ENCODE measurements around the gene GNG14.
"Not testable (repeated sequence)": the region's sequence is repeated elsewhere in the genome, so short reads cannot be mapped to it uniquely, and the experiment has no call there.

The GNG14 gene

DNA sequence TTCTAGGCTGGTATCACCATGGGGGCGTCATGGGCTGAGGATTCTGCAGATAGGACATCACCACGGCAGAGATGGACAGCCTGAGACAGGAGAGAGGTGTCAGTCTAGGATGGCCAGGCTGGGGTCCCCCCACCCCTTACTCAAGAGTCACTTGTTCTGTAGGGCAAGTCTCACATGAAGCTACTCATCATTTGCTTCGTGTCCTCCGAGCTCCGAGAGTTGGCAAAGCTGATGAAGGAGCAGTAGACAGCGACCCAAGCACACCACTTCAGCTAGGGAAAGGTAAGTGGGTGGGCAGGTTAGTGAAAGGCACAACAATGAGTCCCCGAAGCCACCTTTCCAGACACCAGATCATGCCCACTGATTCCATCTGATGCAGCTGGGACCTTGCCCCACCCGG, 19.5 kb upstream of the GNG14 start:
- H3K9me3 ChIP-seq (ENCODE audit: control insufficient read depth, low read length), result no peaks in the 10 kb centered on the region
- peaks cover 36% of the 10 kb centered on the region for H3K4me1 ChIP-seq (ENCODE audit: control insufficient read depth, insufficient read depth, low read length)
- peaks cover 13% of the 10 kb centered on the region for H3K36me3 ChIP-seq (ENCODE audit: control insufficient read depth, insufficient read depth, low read length, severe bottlenecking)
- peak overlapping the region; percentile 95 for H3K9ac ChIP-seq (ENCODE audit: low read length)
- no peaks in the 10 kb centered on the region for H3K27me3 ChIP-seq (replicated peaks; ENCODE audit: control insufficient read depth, insufficient read depth, low read length)
- no peak for DNase-seq (ENCODE audit: low read depth)
- peak overlapping the region; percentile 96 for H3K4me3 ChIP-seq (ENCODE audit: low read length)

DNA sequence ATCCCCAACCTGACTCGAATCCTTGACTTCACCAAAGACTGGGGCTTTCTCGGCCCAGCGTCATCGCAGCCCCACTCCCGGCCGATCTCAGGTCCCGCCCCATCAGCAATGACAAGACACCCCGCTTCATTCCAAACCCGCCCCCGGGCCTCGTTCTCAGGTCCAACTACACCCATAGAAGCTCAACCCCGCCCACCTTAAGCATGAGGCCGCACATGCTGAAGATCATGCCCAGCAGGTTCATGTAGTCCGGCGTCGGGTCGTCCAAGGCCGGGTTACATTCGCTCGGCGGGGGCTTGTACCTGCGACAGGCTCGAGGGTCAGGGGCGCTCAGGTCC, 18.9 kb upstream of the GNG14 start:
- Histone ChIP-seq H3K4me3 (ENCODE audit: low read length) (peak overlapping the region; percentile 96), H3K9me3 (ENCODE audit: control insufficient read depth, low read length) (no peaks in the 10 kb centered on the region), H3K27me3 (replicated peaks; ENCODE audit: control insufficient read depth, insufficient read depth, low read length) (no peaks in the 10 kb centered on the region), H3K36me3 (ENCODE audit: control insufficient read depth, insufficient read depth, low read length, severe bottlenecking) (peaks cover 12% of the 10 kb centered on the region), H3K4me1 (ENCODE audit: control insufficient read depth, insufficient read depth, low read length) (peaks cover 36% of the 10 kb centered on the region), H3K9ac (ENCODE audit: low read length) (peak overlapping the region; percentile 95)
- peak; percentile 79 for DNase-seq (ENCODE audit: low read depth)

DNA sequence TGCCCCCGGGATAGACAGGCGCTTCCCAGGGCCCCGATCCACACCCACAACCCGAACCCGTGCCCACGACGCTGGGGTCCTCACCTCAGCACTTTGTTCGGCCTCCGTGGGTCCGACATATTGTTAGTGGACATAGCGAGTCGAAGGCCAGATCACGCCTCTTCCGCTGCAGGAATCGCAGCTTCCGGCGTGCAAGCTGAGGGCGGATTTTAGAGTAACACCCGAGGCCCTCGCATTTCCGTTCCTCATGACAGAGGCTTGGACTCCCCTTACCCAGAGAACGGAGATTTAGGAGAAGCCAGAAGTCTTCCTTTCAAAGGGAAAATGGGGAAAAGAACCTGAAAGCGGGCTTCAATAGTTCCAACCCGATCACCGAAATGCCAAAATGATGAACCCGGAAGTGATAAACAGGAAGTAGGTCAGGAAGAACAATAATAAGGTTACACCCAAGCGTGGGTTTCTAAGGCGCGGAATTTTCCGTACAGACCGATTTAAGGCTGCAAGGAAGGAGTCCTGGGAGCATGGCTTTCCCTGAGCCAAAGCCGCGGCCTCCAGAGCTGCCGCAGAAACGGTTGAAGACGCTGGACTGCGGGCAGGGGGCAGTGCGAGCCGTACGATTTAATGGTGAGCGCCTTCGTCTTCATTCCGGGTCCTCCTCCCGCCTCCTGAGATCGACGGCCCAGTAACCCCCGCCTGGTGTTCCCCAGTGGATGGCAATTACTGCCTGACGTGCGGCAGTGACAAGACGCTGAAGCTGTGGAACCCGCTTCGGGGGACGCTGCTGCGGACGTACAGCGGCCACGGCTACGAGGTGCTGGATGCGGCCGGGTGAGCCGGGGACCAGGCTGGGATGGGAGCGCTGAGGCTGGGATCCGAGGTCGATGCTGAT, 18.3 kb upstream of the GNG14 start:
- Histone ChIP-seq H3K27me3 (replicated peaks; ENCODE audit: control insufficient read depth, insufficient read depth, low read length) (no peaks in the 10 kb centered on the region), H3K36me3 (ENCODE audit: control insufficient read depth, insufficient read depth, low read length, severe bottlenecking) (peaks cover 18% of the 10 kb centered on the region), H3K4me3 (ENCODE audit: low read length) (peak overlapping the region; percentile 96), H3K9me3 (ENCODE audit: control insufficient read depth, low read length) (no peaks in the 10 kb centered on the region), H3K4me1 (ENCODE audit: control insufficient read depth, insufficient read depth, low read length) (peaks cover 36% of the 10 kb centered on the region), H3K9ac (ENCODE audit: low read length) (peak overlapping the region; percentile 95)
- peak; percentile 90 for DNase-seq (ENCODE audit: low read depth)

DNA sequence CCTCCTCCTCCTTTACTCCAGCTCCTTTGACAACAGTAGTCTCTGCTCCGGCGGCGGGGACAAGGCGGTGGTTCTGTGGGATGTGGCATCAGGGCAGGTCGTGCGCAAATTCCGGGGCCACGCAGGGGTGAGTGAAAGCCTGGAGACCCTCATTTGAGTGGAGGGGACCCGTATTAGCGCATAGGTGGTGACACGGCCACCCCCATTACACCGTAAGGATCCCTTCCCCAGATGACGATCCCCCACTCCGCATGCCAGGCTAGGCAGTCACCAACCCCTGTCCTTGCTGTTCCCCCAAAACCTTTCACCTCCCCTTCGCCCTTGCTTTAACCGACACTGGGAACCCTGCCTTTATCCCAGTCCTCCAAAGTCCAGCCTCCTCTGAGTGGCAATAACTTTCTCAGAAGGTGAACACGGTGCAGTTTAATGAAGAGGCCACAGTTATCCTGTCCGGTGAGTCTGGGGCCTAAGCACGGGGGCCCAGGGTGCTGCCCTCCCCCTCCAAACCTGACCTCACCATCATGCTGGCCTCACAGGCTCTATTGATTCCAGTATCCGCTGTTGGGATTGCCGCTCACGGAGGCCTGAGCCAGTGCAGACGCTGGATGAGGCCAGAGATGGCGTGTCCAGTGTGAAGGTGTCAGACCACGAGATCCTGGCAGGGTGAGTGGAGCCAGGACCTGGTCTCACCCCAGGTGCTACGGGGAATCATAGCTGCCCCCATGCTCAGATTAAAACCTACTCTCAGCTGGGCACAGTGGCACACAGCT, 17.5 kb upstream of the GNG14 start:
- peaks cover 16% of the 10 kb centered on the region for H3K36me3 ChIP-seq (ENCODE audit: control insufficient read depth, insufficient read depth, low read length, severe bottlenecking)
- H3K9ac ChIP-seq (ENCODE audit: low read length), result peak overlapping the region; percentile 95
- DNase-seq (ENCODE audit: low read depth), result no peak
- peaks cover 36% of the 10 kb centered on the region for H3K4me1 ChIP-seq (ENCODE audit: control insufficient read depth, insufficient read depth, low read length)
- peak overlapping the region; percentile 96 for H3K4me3 ChIP-seq (ENCODE audit: low read length)
- no peaks in the 10 kb centered on the region for H3K9me3 ChIP-seq (ENCODE audit: control insufficient read depth, low read length)
- H3K27me3 ChIP-seq (replicated peaks; ENCODE audit: control insufficient read depth, insufficient read depth, low read length), result no peaks in the 10 kb centered on the region

DNA sequence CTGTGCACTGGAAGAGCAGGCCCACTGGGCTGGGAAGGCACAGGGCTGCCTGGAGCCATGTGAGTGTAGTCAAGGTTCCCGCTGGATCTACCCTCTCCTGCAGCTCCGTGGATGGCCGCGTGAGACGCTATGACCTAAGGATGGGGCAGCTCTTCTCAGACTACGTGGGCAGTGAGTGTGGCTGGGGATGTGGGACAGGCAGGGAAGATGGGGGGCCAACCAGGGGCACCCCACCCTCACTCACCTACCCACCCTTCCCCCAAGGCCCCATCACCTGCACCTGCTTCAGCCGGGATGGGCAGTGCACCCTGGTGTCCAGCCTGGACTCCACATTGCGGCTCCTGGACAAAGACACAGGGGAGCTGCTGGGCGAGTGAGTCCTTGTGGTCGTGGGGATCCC, 15.1 kb upstream of the GNG14 start:
- Histone ChIP-seq H3K9me3 (ENCODE audit: control insufficient read depth, low read length) (no peaks in the 10 kb centered on the region), H3K4me1 (ENCODE audit: control insufficient read depth, insufficient read depth, low read length) (peaks cover 20% of the 10 kb centered on the region), H3K36me3 (ENCODE audit: control insufficient read depth, insufficient read depth, low read length, severe bottlenecking) (peaks cover 36% of the 10 kb centered on the region), H3K4me3 (ENCODE audit: low read length) (no peak overlapping the region), H3K9ac (ENCODE audit: low read length) (no peak overlapping the region), H3K27me3 (replicated peaks; ENCODE audit: control insufficient read depth, insufficient read depth, low read length) (no peaks in the 10 kb centered on the region)
- no peak for DNase-seq (ENCODE audit: low read depth)

DNA sequence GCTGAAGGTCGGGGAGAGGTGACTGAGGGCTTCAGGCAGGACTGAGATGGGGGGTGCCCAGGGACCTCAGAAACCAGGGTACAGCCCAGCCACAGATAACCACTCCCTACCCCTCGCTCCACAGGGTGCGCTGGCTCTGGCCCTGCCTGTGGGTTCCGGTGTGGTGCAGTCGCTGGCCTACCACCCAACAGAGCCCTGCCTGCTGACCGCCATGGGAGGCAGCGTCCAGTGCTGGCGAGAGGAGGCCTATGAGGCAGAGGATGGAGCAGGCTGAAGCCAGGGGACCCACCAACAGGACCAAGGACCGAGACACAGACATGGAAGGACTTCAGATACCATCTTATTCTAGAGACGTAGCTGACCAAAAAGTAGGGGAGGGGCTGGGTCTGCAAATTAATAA, 12.4 kb upstream of the GNG14 start:
- Histone ChIP-seq H3K27me3 (replicated peaks; ENCODE audit: control insufficient read depth, insufficient read depth, low read length) (no peaks in the 10 kb centered on the region), H3K9ac (ENCODE audit: low read length) (no peak overlapping the region), H3K36me3 (ENCODE audit: control insufficient read depth, insufficient read depth, low read length, severe bottlenecking) (peaks cover 51% of the 10 kb centered on the region), H3K4me1 (ENCODE audit: control insufficient read depth, insufficient read depth, low read length) (peaks cover 4% of the 10 kb centered on the region), H3K4me3 (ENCODE audit: low read length) (no peak overlapping the region), H3K9me3 (ENCODE audit: control insufficient read depth, low read length) (no peaks in the 10 kb centered on the region)
- DNase-seq (ENCODE audit: low read depth), result no peak

DNA sequence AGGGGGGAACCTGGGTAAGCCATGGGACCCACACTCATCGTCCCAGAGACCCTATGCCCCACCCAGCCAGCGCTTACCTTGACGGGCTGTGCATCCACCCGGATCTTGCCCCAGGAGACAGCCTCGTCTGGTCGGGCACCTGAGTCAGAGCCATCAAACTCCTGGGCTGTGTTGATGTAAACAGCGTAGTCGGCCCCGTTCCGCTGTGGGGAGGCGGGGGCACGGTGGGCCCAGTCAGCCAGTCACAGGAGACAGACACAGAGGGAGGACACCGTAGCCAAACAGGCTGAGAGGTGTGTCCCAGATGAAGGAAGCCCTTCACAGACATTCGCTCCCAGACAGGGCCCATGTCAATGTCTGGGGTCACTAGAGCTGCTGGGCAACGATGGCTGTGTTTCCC, 11.9 kb upstream of the GNG14 start:
- no peak for DNase-seq (ENCODE audit: low read depth)

DNA sequence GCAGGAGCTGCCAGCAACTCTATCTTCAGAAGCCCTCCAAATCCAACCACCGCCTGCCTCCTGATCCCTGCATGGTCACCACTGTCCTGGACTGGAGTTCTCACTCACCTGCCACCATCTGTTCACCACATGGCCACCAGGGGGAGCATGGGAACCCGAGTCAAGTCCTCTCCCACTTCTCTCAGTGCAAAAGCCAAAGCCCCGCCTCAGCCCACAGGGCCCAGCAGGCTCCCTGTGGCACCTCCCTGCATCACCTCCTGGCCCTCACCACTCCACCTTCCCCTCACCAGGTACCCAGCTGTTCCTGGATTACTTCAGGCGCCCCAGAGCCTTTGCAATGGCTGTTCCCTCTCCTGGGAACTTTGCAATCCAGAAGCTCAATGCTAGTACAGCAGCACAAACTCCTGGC, 11.4 kb upstream of the GNG14 start:
- Histone ChIP-seq H3K4me1 (ENCODE audit: control insufficient read depth, insufficient read depth, low read length) (no peaks in the 10 kb centered on the region), H3K27me3 (replicated peaks; ENCODE audit: control insufficient read depth, insufficient read depth, low read length) (no peaks in the 10 kb centered on the region), H3K9ac (ENCODE audit: low read length) (no peak overlapping the region), H3K4me3 (ENCODE audit: low read length) (no peak overlapping the region), H3K9me3 (ENCODE audit: control insufficient read depth, low read length) (no peaks in the 10 kb centered on the region), H3K36me3 (ENCODE audit: control insufficient read depth, insufficient read depth, low read length, severe bottlenecking) (peaks cover 51% of the 10 kb centered on the region)
- DNase-seq (ENCODE audit: low read depth), result peak; percentile 89

More for the DNA sequence above, 11.9 kb upstream of the GNG14 start:
- Histone ChIP-seq H3K36me3 (ENCODE audit: control insufficient read depth, insufficient read depth, low read length, severe bottlenecking) (peaks cover 51% of the 10 kb centered on the region), H3K9ac (ENCODE audit: low read length) (no peak overlapping the region), H3K9me3 (ENCODE audit: control insufficient read depth, low read length) (no peaks in the 10 kb centered on the region), H3K4me1 (ENCODE audit: control insufficient read depth, insufficient read depth, low read length) (no peaks in the 10 kb centered on the region), H3K4me3 (ENCODE audit: low read length) (no peak overlapping the region), H3K27me3 (replicated peaks; ENCODE audit: control insufficient read depth, insufficient read depth, low read length) (no peaks in the 10 kb centered on the region)

DNA sequence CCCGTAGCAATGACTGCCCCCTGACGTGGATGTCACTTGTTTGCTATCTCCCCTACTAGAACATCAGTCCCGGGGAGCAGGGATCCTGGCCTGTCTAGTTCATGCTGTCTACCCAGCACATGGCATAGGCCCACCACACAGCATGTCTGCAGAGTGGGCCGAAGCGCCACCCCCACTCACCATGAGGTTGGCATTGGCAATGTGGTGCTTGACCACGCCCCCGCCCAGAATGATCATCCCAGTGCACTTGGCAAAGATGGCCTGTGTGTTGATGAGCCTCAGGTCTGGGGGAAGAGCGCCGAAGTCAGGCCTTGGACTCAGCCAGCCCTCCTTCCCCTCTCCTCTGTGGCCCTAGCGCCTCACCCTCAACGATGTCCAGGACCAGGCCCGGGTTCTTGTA, 10.9 kb upstream of the GNG14 start:
- H3K4me3 ChIP-seq (ENCODE audit: low read length), result no peak overlapping the region
- H3K9ac ChIP-seq (ENCODE audit: low read length), result no peak overlapping the region
- no peaks in the 10 kb centered on the region for H3K27me3 ChIP-seq (replicated peaks; ENCODE audit: control insufficient read depth, insufficient read depth, low read length)
- no peaks in the 10 kb centered on the region for H3K4me1 ChIP-seq (ENCODE audit: control insufficient read depth, insufficient read depth, low read length)
- no peak for DNase-seq (ENCODE audit: low read depth)
- peaks cover 51% of the 10 kb centered on the region for H3K36me3 ChIP-seq (ENCODE audit: control insufficient read depth, insufficient read depth, low read length, severe bottlenecking)
- H3K9me3 ChIP-seq (ENCODE audit: control insufficient read depth, low read length), result no peaks in the 10 kb centered on the region

DNA sequence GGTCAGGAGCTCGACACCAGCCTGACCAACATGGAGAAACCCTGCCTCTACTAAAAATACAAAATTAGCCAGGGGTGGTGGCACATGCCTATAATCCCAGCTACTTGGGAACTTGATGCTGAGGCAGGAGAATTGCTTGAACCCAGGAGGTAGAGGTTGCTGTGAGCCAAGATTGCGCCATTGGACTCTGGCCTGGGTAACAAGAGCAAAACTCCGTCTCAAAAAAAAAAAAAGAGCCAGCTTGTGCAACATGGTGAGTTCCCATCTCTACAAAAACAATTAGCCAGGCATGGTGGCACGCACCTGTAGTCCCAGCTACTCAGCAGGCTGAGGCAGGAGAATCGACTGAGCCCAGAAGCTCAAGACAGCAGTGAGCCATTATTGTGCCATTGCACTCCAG, 9.8 kb upstream of the GNG14 start:
- H3K27me3 ChIP-seq (replicated peaks; ENCODE audit: control insufficient read depth, insufficient read depth, low read length); H3K9ac ChIP-seq (ENCODE audit: low read length); H3K4me1 ChIP-seq (ENCODE audit: control insufficient read depth, insufficient read depth, low read length); H3K4me3 ChIP-seq (ENCODE audit: low read length); H3K9me3 ChIP-seq (ENCODE audit: control insufficient read depth, low read length); DNase-seq (ENCODE audit: low read depth): not testable (repeated sequence)
- peaks cover 51% of the 10 kb centered on the region for H3K36me3 ChIP-seq (ENCODE audit: control insufficient read depth, insufficient read depth, low read length, severe bottlenecking)

DNA sequence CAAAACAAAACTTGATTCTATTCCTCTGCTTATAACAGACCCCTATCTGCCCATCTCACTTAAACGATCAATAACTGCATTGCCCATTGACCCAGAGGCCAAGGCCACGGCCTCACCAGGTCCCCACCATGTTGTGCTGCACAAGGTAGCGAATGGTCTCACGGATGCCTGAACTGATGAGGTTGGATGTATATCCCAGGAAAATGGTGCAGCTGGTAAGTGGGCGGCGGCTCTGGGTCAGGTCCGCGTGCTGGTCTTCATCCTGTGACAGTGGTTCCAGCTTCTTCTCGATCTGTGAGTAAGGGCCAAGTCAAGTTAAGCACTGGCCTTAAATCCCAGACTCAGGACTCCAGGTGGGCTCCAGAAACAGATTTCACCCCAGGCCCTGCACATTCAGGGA, 7.8 kb upstream of the GNG14 start:
- no peaks in the 10 kb centered on the region for H3K9me3 ChIP-seq (ENCODE audit: control insufficient read depth, low read length)
- no peak for DNase-seq (ENCODE audit: low read depth)

More for the DNA sequence above, 7.8 kb upstream of the GNG14 start:
- Histone ChIP-seq H3K4me3 (ENCODE audit: low read length) (no peak overlapping the region), H3K4me1 (ENCODE audit: control insufficient read depth, insufficient read depth, low read length) (no peaks in the 10 kb centered on the region), H3K9ac (ENCODE audit: low read length) (no peak overlapping the region), H3K27me3 (replicated peaks; ENCODE audit: control insufficient read depth, insufficient read depth, low read length) (no peaks in the 10 kb centered on the region), H3K36me3 (ENCODE audit: control insufficient read depth, insufficient read depth, low read length, severe bottlenecking) (peaks cover 38% of the 10 kb centered on the region)

Measured in adipocyte (in vitro differentiated cells).